Measurements from ENCODE around the gene DCLK1.
"Not testable (repeated sequence)": the region's sequence is repeated elsewhere in the genome, so short reads cannot be mapped to it uniquely, and the experiment has no call there.

DCLK1 gene

DNA sequence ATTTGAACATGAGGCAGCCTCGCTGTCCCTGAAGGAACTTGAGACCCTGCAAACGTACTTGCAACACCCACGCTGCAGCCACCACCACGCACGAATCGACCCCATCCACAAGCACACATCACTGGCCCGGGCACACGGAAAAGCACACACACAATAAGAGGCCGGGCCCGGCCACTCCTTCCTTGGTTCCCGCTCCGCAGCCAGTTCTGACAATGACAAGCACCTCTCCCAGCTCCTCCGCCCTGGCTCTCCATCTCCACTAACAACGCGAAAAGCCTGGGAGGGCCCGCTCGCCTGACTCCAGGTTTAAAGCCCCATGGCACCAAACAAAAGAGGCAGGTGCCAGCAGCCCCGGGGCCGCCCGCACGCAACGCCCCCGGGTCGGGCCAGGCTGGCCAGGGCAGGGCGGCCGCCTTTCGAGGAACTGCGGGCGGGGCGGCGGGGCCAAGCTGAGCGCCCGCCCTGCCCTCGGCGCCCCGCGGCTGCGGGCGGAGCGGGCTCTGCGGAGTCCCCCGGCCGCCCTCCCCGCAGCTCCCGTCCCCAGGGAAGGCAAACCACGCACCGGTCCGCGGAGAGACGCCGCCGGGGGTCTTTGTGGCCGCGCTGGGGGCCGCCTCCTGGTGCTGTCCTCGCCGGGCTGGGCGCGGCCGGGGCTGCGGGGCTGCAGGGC, 495 bp downstream of the DCLK1 start:
- no peak for DNase-seq

DNA sequence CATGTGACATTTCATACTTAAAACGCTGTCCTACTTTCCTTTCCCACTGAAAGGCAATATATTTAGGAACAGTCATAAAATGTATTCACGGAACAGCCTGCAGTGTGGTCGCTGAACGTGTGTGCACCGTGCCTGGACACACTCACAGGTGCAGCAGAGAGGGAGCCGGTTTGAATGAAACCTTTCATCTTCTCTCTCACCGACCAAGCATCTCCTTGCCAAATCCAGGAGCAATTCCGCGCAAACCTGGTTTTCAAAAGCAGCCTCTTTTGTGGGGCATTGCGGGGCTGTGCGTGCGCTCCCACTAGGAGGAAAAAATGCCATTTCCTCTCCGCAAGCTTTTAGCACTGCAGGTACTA, 1.0 kb downstream of the DCLK1 start:
- no peak for DNase-seq

DNA sequence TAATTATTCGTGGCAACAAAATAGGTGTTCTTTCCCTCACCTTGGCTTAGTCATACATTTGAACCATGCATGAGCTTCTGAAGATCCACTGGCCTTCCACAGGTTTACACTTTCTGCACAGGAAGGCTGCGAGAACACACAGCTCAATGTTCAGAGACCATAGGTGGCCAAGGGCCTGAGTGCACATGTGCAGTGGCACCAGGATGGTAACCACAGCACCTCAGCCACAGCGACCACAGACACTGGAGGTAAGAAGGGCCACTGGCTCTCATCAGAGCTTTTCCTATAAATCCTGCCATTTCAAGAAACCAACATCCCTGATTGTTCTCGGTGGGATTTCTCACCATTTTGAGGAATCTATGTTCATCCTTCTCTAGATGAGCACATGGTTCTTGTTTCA, 1.6 kb downstream of the DCLK1 start:
- DNase-seq = no peak

DNA sequence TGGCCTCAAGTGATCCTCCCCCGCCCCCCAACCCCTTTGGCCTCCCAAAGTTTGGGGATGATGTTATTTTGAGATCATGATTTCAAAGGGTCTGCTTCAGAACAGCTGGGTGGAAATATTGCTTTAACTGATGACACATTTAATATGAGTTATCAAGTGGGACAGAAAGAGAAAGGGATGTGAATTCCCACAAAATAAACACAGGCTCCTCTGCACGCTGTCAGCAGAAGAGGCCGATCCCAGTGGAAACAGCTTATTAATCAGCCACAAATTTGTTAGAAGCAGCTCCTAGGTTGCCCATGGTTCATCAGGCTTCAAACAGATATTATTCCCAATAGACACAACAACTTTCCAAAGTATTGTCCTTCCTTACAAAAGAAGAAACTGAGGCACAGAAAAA, 4.7 kb downstream of the DCLK1 start:
- no peak for DNase-seq

DNA sequence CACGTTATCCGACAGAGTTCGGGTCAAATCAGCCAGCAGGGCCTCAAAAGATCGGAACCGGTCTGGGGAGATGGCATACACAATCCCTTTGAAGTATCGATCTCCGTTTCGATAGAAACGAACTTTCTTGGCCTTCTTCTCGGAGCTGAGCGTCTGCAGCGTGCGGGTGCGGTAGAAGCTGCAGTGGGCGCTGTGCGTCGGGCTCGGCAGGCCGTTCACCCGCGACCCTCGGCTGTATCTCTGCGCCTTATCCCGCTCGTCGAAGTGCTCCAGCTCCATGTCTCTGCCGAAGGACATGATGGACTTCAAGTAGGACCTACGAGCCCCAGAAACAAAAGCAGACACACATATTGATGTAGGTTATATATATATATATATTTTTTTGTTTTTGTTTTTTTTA, 5.3 kb downstream of the DCLK1 start:
- no peak for DNase-seq

DNA sequence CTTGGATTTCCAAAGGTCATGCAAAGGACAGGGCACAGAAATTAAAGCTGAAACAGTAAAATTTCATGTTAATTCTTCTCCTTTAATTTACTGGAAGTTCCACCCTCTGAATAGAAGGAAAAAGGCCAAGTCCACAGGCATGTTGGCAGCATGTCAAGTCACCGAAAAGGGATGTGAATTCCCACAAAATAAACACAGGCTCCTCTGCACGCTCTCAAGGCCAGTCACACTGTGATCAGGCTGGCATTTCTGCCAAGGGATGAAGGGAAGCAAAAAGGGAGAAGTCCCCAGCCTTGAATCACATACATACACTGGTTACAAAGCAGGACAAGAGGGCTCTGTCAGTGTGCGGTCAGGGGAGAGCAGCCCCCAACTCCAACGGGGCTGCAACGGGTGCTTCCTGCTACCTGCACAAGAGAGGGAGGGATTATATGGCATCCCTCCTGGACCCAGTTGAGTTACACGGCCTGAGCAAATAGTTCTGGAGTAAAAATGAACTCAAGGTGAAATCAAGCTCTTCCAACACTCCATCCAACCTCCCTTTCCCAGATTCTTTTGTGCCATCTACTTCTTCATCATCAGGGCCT, 6.9 kb downstream of the DCLK1 start:
- no peak for DNase-seq

DNA sequence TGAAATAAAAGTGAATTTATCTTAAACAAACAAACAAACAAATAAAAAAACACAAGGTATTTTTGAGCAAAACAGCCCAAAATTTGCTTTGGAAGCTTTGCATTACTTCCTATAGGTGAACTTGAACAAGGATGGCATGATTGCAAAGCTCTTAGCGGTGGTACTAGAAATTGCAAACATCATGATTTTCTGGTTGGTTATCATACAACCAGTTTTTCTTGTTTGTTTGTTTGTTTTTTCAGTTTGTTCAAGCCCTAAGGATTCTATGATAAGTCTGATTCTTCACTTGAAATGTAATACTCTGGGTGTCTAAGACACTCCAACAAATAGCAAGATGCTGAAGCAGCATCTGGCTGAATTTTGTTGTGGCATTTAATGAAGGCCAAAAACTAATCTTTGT, 15.9 kb downstream of the DCLK1 start:
- no peak for DNase-seq

DNA sequence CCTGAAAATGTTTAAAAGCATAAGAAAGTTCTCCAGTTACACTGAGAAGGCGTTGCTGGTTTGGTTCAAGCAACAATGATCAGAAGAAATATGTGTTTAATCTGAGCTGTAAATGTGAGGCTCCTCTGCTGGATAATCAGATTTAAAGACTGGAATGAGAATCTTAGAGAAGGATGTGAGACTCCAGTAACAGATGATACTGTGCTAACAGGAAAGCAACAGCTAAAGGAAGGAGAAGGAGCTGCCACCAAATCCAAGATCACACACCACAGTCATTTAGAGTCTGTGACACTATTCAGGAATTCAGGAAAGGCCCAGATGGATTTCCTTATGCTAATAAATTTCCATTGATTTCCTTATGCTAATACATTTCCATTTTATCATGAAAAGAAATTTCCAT, 16.9 kb downstream of the DCLK1 start:
- DNase-seq = no peak

DNA sequence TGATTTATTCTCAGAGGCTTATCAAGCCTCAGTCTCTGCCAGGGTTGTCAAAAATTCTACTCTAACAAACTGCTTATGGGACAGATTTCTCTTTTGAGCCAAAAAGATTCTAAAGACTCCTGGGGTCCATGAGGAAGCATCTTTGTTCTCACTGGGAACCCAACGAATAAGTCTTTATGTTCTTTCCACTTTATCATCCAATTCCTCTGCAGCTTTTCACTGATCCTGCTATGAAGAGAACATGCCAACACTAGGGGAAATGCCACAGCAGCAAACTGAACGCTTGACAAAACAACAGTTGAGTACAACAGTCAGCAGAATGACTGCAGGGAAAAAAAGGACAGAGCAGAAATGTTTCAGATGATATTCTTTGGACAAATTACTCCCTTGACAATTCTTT, 22.2 kb downstream of the DCLK1 start:
- DNase-seq = no peak

DNA sequence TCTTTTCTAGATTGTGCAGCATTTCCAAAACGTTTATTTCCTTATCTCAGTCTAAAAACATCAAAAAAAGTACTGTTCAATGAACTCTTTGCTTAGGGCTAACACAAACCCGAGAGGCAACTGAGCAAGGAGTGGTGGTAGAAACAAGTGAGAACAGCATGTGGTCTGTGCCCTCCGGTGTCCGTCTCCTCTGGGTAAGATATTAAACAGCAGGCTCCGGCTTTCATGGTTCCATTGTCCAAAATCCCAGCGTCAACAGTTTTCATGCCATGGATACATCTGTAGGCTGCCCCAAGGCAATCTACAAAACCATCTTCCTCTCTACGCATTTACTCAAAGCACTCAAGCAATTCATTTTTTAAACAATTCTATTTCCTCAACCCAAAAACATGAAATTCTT, 22.8 kb downstream of the DCLK1 start:
- no peak for DNase-seq

DNA sequence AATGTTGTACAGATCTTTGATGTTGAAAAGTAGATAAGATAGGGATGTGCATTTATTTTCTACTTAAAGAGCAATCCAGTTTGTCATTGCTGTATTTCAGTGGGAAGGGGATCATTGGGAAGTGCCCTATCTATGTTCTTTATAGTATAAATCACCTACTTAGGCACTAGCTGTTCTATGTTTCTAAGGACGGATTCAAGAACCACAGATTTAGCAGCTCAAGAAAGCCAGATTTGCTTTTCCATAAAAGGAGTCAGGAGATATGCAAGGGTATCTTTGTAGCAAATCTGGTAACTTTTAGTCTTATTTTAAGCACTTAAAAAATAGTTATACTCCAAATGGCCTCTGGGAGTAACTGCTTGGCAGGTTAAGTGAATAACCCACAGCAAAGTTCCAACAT, 23.7 kb downstream of the DCLK1 start:
- no peak for DNase-seq

DNA sequence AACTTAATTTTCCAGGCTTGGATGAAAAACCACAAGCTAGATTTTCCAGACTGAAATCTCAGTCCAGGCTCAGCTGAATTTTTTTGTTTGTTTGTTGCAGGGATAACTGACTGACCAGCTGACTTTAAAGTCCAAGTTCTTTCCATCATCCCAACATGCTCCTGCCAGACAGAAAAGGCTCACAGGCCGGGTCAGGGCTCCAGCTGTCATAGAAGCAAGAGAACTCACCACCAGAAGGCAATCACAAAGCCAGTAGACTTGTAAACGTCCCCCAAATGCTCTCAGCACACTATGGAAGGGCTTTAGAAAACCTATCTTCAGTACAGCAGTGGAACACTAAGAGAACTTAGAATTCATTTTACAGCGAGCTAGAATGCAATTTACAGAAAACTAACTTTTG, 25.5 kb downstream of the DCLK1 start:
- no peak for DNase-seq

DNA sequence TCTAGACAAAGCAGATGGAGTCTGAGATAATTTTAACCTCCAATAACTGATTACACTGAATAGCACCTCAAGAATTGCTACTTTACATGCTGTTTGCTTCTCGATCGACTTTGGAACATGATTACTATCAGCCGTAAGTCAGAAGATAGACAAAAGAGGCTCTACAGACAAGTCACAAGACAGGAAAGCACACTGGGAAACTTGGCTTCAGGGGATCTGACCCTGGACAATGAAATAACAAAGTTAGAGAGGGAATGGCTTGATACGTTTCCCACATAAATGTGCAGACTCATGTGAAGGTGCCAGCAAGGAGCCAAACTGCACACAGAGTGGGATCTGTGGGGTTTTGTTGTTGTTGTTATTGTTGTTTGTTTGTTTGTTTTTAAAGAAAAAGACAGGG, 28.5 kb downstream of the DCLK1 start:
- no peak for DNase-seq

DNA sequence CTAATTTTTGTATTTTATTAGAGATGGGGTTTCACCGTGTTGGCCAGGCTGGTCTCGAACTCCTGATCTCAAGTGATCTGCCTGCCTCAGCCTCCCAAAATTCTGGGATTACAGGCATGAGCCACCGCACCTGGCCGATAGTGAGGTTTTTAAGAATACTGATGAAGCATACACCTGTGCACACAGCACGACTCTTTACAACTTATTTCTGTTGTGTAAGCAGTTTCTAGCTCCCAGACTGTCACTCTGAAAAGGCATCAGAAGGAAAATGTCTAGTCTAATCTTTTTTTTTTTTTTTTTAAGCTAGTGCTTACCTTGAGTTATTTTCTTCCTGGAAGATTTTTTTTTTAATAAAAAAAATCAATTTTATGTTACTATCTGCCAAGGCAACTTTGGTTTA, 29.3 kb downstream of the DCLK1 start:
- not testable (repeated sequence) for DNase-seq

DNA sequence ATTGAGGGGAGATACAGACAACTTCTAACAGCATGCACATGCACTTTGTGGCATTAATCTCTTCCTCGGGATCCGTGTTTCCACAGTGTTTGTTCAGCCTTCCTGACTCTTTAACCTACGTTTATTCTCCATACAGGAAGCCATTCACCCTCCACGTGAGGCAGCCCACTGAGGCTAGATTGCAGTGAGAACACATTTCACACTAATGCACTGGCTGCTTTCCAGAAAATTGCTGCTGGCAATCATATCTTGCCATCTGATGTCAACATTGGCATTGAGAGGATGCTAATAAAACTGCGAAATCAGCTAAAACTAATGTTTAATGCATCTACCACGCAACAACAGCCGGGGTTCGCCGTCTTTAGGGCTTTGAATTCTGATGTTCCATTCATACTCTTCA, 30.0 kb downstream of the DCLK1 start:
- DNase-seq = no peak

DNA sequence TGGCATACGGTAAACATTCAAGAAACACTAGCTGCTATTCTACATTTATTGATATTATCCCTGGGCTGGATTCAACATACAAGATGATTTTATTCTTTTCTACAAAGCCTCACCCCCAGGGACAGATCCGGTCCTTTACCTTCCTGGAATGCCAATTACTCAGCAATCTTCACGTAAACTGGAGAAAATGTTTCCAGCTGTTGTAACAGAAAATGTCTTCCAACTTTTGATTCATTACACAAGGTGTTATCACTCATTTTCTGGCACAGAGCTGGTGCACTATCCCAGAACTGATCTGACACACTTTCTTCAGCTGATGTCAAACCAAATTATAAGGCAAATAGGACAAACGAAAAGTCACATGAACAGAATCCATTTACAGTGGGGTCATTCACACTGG, 33.1 kb downstream of the DCLK1 start:
- DNase-seq = no peak

DNA sequence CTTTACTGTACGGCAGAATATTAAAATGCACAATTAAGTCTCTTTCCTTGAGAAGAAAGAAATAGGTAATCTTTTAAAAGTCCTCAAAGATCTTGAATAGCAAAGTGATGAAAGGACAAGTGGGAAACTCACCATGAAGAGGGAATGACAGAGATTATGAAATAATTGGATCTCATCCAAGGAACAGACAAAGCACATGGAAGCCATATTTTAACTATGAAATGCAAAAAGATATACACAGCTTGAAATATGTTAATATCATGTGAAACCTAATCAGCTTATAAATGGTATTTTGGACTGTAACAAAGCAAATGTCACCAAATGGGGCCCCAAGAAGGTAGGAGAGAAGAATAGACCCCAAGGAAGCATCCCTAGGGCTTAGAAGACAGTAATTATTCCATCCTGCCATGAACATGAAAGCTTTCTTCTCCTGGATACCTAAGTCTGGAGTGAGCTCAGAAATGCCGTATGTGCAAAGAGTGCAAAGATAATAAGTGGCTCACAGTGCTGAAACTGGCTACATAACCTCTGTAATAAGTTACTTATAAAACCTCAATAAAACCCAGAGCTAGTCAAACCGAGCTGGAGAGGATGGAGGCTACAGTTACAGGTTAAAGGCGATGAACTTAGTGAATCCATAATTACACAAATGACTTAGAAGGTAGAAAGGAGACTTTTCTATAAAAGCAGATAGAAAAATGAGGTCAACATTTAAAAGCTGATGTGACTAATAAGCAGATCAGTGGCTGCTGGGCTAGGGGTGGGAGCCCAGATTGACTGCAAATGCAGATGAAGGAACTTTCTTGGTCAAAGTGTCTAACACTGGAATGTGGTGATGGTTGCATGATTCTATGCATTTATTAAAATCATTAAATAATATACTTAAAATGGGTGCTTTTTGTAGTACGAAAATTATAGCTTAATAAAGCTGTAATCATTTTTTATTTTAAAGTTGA, 34.4 kb downstream of the DCLK1 start:
- DNase-seq = no peak

DNA sequence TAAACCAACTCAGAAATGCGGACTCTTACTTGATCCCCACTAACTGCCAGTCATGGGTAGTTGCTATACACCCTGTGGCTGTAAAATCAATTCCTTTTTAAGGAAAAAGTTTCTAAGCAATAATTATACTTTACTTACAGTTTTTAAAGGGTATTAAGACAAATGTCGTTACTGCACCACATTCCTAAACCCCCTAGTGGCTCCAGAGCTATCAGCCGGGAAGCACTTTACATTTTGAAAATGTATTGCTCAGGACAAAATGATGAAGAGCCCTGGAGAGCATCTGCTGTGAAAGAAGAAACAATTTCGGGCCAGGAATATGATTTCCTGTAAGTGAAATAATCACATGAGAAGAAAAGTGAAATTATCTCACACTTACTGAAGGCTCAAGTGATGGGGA, 36.7 kb downstream of the DCLK1 start:
- DNase-seq = no peak

DNA sequence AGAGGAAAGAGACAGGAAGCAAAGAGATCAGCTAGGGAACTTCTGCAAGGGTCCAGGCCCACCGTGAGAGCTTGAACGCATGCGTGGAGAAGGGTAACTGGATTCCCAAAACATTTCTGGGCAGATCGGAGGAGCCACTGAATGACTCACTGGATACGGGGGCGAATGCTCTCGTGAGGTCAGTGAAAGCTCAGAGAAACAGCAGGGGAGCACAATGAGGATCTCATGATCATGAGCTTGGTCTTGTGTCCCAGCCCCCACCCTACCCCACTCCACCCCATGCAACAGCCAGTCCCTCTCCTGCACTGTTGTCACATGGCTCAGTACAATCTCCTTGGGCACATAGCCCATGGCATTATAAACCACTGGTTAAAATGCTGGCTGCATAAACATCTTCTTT, 40.6 kb downstream of the DCLK1 start:
- no peak for DNase-seq

DNA sequence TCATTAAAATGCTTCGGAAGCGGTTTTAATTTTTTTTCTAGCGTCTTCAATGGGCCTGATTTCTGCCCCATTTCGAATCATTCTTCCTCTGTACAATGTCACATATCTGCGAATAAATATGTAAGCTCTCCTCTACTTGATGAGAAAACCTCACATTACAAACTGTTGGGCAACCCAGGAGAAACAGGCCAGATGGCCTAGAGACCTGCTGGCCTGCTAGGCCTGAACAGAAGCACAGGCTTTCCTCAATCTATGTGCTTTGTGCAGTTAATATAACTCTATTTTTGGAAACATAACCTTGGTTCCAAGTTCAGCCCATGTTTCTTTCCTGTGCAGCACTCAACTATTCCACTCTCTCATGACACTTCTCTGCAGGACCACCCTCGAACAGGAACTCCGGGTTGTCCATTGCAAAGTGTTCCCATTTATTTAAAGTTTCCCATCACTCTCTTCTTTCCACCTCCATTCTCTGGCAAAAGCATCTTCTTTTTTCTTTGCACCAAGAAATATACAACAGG, 42.0 kb downstream of the DCLK1 start:
- no peak for DNase-seq

DNA sequence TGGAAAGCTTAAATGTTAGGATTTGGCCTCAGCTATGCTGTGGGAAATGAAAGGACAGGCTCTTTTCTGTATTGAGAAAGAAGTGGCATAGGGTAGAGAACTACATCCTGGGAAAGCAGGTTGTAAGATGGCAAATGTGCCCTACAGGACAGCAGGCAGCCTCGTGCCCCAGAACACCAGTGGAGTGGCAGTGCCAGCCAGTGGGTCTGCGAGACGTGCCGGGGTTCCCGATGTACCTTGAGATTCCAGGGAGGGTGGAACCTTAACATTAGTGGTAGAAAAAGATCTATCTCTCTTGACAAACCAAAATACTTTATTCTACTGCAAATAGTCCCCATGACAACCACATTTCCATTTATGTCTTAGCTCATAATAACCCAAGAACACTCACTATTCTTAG, 42.7 kb downstream of the DCLK1 start:
- DNase-seq = no peak

DNA sequence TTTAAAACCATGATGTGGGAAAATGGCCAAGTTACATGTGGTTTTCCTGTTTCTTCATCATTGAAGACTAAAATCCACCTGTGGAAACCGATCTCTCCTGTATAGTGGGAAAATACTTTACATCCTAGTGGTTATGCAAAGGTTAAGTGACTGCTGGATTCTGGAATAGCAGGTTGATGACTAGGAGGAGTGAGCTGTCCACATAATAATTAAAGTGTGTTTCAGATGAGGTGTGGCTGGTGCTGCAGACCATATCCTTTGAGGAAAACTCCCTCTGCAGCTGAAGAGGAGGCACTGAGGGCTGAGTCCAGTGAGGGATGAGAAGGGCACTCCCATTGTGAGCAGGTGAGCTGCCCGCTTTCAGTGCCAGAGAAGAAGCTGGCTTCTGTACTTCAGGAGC, 43.2 kb downstream of the DCLK1 start:
- DNase-seq = no peak

DNA sequence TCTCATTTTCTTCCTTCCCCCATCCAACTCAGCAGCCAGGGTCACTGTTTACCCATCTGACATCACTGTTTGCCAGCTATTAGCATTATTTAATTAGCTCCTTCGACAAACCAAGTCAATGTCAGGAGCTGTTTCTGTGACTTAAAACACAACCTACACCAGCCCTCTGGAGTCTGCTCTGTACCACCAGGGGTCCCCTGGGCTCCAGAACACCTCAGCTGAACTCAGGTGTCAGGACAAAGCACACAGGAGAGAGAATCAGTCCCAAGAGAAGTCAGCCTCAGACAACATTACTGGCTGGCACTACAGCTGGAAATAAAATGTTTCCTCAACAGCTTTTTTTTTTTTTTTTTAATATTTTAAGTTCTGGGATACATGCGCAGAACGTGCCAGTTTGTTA, 45.1 kb downstream of the DCLK1 start:
- no peak for DNase-seq

DNA sequence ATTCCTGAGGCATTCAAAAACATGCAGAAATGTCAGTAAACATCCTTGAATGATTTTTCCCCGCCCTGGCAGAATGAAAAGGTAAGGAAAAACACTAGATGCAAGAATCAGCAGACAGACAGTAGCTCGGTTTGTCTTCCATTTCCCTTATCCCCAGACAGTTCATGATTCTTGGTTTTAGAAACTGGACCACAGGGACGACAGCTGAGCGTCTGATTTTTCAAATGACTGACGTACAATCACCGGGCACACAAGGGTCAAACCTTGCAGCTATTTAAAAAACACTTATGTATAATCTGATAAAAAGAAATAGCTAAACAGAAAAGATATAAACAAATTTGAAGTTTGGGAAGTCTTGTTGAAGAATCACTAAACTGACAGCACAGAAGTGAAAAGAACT, 47.1 kb downstream of the DCLK1 start:
- DNase-seq = no peak
